ENCODE measurements around the gene ZNF70.

DNA sequence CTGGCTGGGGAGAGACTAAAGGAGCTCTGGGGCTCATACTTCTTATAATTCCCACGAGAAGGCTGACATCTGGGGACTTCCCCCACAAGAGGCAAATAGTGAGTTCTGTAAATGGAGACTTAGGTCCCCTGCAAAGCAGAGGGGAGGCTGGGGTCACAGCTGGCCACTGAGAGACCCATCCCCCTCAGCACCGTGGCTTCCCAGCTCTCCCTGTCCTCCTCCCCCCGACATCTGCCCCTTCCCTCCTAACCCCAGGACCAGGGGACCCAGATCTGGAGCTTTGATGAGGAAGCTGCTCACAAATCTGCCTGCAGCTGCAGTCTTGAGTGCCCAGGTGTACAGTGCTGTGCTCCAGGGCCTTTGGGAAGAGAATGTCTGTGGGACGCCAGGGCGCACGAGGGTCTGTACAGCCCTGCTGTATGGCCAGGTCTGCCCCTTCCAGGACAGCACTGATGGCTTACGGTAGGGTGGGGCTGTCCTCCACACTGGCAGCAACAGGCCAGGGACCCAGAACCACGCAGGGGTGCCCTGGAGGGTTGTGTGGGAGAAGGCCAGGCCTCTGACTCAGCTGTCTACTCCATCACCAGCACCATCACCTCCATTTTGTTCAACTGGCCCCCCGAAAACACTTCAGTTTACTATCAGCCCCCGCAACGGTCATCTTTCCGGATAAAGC lies 59.0 kb downstream of the ZNF70 start:
- TF ChIP-seq, protein P1, sequence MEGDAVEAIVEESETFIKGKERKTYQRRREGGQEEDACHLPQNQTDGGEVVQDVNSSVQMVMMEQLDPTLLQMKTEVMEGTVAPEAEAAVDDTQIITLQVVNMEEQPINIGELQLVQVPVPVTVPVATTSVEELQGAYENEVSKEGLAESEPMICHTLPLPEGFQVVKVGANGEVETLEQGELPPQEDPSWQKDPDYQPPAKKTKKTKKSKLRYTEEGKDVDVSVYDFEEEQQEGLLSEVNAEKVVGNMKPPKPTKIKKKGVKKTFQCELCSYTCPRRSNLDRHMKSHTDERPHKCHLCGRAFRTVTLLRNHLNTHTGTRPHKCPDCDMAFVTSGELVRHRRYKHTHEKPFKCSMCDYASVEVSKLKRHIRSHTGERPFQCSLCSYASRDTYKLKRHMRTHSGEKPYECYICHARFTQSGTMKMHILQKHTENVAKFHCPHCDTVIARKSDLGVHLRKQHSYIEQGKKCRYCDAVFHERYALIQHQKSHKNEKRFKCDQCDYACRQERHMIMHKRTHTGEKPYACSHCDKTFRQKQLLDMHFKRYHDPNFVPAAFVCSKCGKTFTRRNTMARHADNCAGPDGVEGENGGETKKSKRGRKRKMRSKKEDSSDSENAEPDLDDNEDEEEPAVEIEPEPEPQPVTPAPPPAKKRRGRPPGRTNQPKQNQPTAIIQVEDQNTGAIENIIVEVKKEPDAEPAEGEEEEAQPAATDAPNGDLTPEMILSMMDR (IDR thresholded peaks at IDR 0.05) = no peak
- no peak for TF ChIP-seq EZH2phosphoT487 (IDR thresholded peaks at IDR 0.05)
- no peak for TF ChIP-seq EZH2 (IDR thresholded peaks at IDR 0.05)

Measured in neural progenitor cell (in vitro differentiated cells).